HG03354 (cell line): ENCODE data around the gene HIGD2B.
"Not testable (repeated sequence)": the region's sequence is repeated elsewhere in the genome, so short reads cannot be mapped to it uniquely, and the experiment has no call there.

Experiments used
- ATAC-seq: cut with Tn5 transposase; IDR thresholded peaks from one replicate; pipeline ENCODE4 v1.9.1; 2021; ENCODE audit warnings: mild to moderate bottlenecking; ENCODE audit not compliant: unreplicated experiment, poor library complexity, severe bottlenecking

HIGD2B gene

GRCh38 chr15:72685925-72686794, at the start of gene HIGD2B, which contains the start of gene BBS4:
TSS of gene HIGD2B (minus strand) at chr15:72686182. CDS start at chr15:72676374, 9,808 bp downstream.
TSS of gene BBS4 (plus strand) at chr15:72686207. CDS start at chr15:72686228, 21 bp downstream.
- ATAC-seq = peak; percentile 96

GRCh38 chr15:72735111-72735510, 49.1 kb upstream of the HIGD2B start:
- no peak for ATAC-seq

DNA sequence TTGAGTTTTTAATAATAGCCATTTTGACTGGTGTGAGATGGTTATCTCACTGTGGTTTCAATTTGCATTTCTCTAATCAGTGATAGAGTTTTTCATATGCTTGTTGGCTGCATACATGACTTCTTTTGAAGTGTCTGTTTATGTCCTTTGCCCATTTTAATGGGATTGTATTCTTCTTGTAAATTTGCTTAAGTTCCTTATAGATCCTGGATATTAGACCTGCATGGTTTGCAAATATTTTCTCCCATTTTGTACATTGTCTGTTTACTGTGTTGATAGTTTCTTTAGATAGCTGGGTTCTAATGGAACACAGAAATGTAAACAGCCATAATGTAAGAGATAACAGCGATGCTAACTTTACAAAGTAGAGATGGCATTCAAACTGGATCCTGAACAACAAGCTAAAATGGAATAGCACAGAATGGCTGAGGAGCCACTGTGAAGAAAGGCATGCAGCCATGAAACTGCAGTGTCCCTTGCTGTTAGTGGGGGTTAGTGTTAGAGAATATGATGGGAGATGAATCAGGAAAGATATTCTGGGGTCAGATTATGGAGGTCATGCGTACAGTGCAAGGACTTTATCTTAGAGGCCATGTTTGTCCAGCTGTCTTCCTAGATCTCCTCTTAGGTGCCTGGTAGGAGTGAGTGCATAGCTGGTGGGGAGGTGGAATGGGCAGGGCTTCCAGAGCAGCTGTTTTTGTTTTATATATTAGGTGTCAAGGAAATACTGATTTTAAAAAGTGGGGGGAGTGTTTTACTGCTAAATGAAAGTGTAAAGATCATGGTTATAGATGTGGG, 48.2 kb upstream of the HIGD2B start:
- ATAC-seq = no peak

GRCh38 chr15:72732516-72732915, 46.5 kb upstream of the HIGD2B start:
- ATAC-seq = no peak

DNA sequence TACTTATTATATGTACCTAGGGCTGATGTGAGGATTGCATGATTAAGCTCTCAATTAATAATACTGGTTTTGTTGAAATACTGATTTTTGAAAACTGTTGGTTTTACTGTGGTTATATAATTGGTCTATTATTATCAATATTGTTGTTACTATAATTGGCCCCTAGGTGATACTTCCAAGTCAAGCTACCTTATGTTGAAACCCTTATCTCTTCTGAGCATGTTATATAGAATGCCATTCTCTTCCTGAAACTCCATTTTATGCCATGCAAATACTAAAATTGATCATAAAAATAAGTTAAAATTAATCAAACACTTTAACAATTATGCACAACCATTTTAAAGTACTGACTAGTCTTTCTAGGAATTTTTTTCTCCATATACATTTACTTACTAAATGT, 46.1 kb upstream of the HIGD2B start:
- ATAC-seq = no peak

GRCh38 chr15:72728821-72729220, 42.8 kb upstream of the HIGD2B start:
- no peak for ATAC-seq

GRCh38 chr15:72728249-72728648, 42.3 kb upstream of the HIGD2B start:
- ATAC-seq = not testable (repeated sequence)

DNA sequence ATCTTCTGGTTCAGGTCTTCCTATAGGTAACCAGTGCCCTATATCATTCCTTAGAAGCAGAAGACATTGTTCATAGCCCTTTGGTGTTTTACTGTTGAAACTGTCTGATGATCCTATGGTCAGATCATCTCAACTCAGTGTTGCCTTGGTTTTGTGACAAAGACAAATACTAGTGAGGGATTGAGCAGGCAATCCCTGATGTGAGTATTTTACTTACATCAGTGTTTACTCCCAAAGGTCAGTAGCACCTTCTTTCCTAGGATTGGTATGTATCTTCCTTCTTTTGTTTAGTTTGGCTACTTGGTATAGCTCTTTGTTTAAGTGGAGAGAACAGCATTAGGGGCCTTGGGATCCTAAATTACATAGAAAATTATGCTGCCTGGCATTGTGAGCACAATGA, 41.2 kb upstream of the HIGD2B start:
- ATAC-seq = no peak

GRCh38 chr15:72725851-72726250, 39.9 kb upstream of the HIGD2B start:
- not testable (repeated sequence) for ATAC-seq

- ATAC-seq = no peak
Measured at GRCh38 chr15:72725446-72725845, 39.5 kb upstream of the HIGD2B start.

DNA sequence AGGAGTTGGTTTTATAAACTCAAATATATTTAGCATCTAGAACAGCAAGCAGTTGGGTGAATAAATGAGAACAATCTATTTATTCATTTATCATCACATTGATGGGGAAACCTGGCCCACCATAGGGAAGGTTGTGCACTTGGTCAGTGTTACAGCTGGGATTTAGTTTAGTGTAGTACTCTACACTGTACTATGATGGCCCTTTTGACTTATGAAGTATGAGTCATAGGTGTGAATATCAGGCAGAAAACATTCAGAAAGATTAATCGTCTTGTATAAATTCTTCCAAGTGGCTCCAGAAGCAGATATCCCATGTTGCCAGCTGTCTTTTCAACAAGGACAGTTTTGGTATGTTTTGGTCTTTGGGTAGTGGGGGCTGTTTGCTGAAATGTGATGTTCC, 38.0 kb upstream of the HIGD2B start:
- no peak for ATAC-seq

- no peak for ATAC-seq
Measured at GRCh38 chr15:72722071-72722696, 36.2 kb upstream of the HIGD2B start.

DNA sequence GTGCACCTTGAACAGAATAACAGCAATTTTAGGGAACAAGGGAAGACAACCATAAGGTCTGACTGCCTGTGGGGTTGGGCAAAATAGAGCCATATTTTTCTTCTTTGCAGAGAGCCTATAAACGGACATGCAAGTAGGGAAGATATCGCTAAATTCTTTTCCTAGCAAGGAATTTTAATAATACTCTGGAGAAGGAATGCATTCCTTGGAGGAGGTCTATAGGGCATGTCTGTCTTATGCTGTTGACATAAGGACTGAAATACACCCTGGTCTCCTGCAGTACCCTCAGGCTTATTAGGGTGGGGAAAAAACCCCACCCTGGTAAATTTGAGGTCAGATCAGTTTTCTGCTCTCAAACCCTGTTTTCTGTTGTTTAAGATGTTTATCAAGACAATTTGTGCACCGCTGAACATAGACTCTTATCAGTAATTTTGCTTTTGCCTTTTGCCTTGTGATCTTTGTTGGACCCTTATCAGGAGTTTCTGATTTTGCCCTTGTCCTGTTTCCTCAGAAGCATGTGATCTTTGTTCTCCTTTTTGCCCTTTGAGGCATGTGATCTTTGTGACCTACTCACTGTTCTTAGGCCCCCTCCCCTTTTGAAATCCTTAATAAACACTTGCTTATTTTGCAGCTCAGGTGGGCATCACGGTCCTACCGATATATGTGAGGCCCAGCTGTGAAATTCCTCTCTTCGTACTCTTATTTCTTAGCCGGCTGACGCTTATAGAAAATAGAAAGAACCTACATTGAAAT, 22.7 kb upstream of the HIGD2B start:
- ATAC-seq = not testable (repeated sequence)

DNA sequence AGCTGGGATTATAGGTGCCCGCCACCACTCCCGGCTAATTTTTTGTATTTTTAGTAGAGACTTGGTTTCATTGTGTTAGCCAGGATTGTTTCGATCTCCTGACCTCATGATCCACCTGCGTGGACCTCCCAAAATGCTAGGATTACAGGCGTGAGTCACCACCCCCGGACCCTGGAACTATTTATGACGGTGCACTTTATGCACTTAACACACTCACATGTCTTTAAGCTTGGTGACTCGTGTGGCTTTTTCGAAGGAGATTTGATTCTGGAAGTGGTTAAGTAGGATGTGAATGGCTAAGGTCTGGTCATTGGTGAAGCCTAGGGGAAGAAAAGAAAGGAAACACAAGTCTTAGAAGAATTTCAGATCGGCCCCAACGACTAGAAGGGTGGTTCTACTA, 20.3 kb upstream of the HIGD2B start:
- no peak for ATAC-seq

DNA sequence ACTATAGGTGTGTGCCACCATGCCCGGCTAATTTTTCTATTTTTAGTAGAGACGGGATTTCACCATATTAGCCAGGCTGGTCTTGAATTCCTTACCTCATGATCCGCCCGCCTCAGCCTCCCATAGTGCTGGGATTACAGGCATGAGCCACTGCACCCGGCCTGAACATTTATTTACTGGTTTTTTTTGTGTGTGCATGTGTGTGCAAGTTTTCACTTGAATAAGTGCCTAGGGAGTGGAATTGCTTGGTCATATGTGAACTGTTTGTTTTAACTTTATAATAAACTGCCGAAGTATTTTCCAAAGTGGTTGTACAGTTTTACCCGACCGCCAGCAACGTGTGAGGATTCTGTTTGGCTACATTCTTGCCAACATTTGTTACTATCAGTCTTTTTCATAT, 14.1 kb upstream of the HIGD2B start:
- ATAC-seq = no peak

DNA sequence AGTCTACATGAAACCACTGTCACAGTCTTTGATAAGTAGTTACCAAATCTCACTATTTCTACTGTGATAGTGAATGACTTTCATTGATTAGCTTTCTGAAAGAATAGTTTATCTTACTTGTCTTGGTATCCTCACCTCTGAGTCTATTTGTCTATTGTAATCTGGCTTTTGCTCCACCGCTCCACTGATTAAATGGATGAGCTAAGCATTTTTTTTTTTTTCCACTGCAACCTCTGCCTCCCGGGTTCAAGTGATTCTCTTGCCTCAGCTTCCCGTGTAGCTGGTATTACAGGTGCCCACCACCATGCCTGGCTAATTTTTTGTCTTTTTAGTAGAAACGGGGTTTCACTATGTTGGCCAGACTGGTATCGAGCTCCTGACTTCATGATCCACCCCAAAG, 13.0 kb upstream of the HIGD2B start:
- ATAC-seq = no peak

GRCh38 chr15:72690938-72691337, 5.0 kb upstream of the HIGD2B start:
- ATAC-seq = no peak

- ATAC-seq = no peak
Measured at GRCh38 chr15:72688697-72689096, 2.7 kb upstream of the HIGD2B start.

GRCh38 chr15:72685301-72685924, 569 bp downstream of the HIGD2B start:
- no peak for ATAC-seq
